IMR-90 (cell line): ENCODE results near the gene CFAP161. TPM values are rescaled to one million over a fixed set of nuclear protein-coding genes. Genes with fewer than 3 reads are reported as not detected.

Experiments used
- ATAC-seq: fragments of 200-7000 bp; cut with Tn5 transposase; 2 replicates; pipeline ENCODE4 v1.9.1; 2020; ENCODE audit warnings: low read depth, mild to moderate bottlenecking, moderate library complexity
- BruUV-seq: library from RNA; stranded (reverse); fragments of 400-500 nt; replicated peaks from 2 replicates; lab custom pipeline; 2021; lab: Mats Ljungman, UMichigan
- CTCF ChIA-PET: fragments of 300-600 bp; formaldehyde crosslinking; extraction: SDS; loops from one replicate; lab custom pipeline; 2021; ENCODE audit warnings: antibody characterized with exemption; lab: Yijun Ruan, JAX
- POLR2A ChIA-PET: fragments of 300-600 bp; sonication (Branson Sonifier 250); formaldehyde crosslinking; loops from one replicate; lab custom pipeline; 2022; ENCODE audit warnings: antibody characterized with exemption; ENCODE audit not compliant: unreplicated experiment; lab: Charles Lee
- DNase-seq: peaks from one replicate; pipeline ENCODE4 v3.0.0; 2013
- H2AFZ ChIP-seq: replicated peaks from 2 replicates; pipeline ENCODE3; 2013; ENCODE audit warnings: low read length, mild to moderate bottlenecking; ENCODE audit not compliant: poor library complexity
- H2AK5ac ChIP-seq: 2 replicates; pipeline ENCODE4 v1.6.1; 2013; ENCODE audit warnings: low read depth, low read length, inconsistent platforms
- H2AK9ac ChIP-seq: replicated peaks from 2 replicates; pipeline ENCODE3; 2013; ENCODE audit warnings: mild to moderate bottlenecking, low read depth, low read length, moderate library complexity; ENCODE audit not compliant: poor library complexity
- H2BK120ac ChIP-seq: 2 replicates; pipeline ENCODE4 v1.6.1; 2013; ENCODE audit warnings: low read depth, low read length, inconsistent platforms
- H2BK15ac ChIP-seq: 3 replicates; pipeline ENCODE4 v1.6.1; 2013; ENCODE audit warnings: low read depth, low read length, inconsistent platforms
- H2BK20ac ChIP-seq: 2 replicates; pipeline ENCODE4 v1.6.1; 2013; ENCODE audit warnings: low read depth, mild to moderate bottlenecking, inconsistent platforms, low read length, moderate library complexity
- H2BK5ac ChIP-seq: 2 replicates; pipeline ENCODE4 v1.6.1; 2013; ENCODE audit warnings: mild to moderate bottlenecking, low read depth, low read length, inconsistent platforms; ENCODE audit not compliant: poor library complexity, severe bottlenecking
- H3K14ac ChIP-seq: replicated peaks from 2 replicates; pipeline ENCODE4 v1.6.1; 2013; ENCODE audit warnings: low read depth, low read length, inconsistent platforms
- H3K18ac ChIP-seq: 2 replicates; pipeline ENCODE4 v1.6.1; 2013; ENCODE audit warnings: low read depth, low read length, control low read depth
- H3K23ac ChIP-seq: 2 replicates; pipeline ENCODE4 v1.6.1; 2013; ENCODE audit warnings: low read depth, low read length, inconsistent platforms
- H3K27ac ChIP-seq: 2 replicates; pipeline ENCODE4 v1.5.1; 2013; ENCODE audit warnings: mild to moderate bottlenecking, control low read depth, low read length; ENCODE audit not compliant: insufficient read depth
- H3K27me3 ChIP-seq: 2 replicates; pipeline ENCODE4 v1.6.1; 2013; ENCODE audit warnings: low read length; ENCODE audit not compliant: control insufficient read depth, insufficient read depth
- H3K36me3 ChIP-seq: 2 replicates; pipeline ENCODE4 v1.6.1; 2013; ENCODE audit warnings: low read length, mixed read lengths; ENCODE audit not compliant: control insufficient read depth, insufficient read depth
- H3K4ac ChIP-seq: 2 replicates; pipeline ENCODE4 v1.6.1; 2013; ENCODE audit warnings: low read depth, low read length, inconsistent platforms
- H3K4me1 ChIP-seq: 2 replicates; pipeline ENCODE4 v1.6.1; 2013; ENCODE audit warnings: low read length, mixed read lengths; ENCODE audit not compliant: control insufficient read depth, insufficient read depth
- H3K4me2 ChIP-seq: 2 replicates; pipeline ENCODE4 v1.6.1; 2013; ENCODE audit warnings: low read depth, mild to moderate bottlenecking, control low read depth, low read length, moderate library complexity
- H3K4me3 ChIP-seq: 2 replicates; pipeline ENCODE4 v1.5.1; 2013; ENCODE audit warnings: low read depth, mild to moderate bottlenecking, control low read depth, low read length, moderate library complexity; ENCODE audit not compliant: insufficient read depth
- H3K56ac ChIP-seq: 2 replicates; pipeline ENCODE4 v1.6.1; 2013; ENCODE audit warnings: low read length, inconsistent platforms; ENCODE audit not compliant: insufficient read depth; ENCODE audit errors: extremely low read depth
- H3K79me1 ChIP-seq, 2 experiments: 2 replicates each; pipeline ENCODE4 v1.6.1; 2013; ENCODE audit warnings: low read length in 2 of 2, inconsistent platforms in 1 of 2, low read depth in 1 of 2
- H3K9ac ChIP-seq: 2 replicates; pipeline ENCODE4 v1.6.1; 2013; ENCODE audit warnings: low read depth, low read length, control low read depth
- H3K9me1 ChIP-seq: 2 replicates; pipeline ENCODE4 v1.6.1; 2013; ENCODE audit warnings: low read length, inconsistent platforms; ENCODE audit not compliant: insufficient read depth
- H3K9me3 ChIP-seq: 2 replicates; pipeline ENCODE4 v1.6.1; 2013; ENCODE audit warnings: low read length; ENCODE audit not compliant: control insufficient read depth, insufficient read depth
- H4K20me1 ChIP-seq: 2 replicates; pipeline ENCODE4 v1.6.1; 2013; ENCODE audit warnings: low read length, inconsistent platforms; ENCODE audit not compliant: insufficient read depth
- H4K5ac ChIP-seq: 2 replicates; pipeline ENCODE4 v1.6.1; 2013; ENCODE audit warnings: mild to moderate bottlenecking, low read depth, low read length, control low read depth
- H4K8ac ChIP-seq, 2 experiments: 2 replicates each; pipeline ENCODE4 v1.6.1; 2013; ENCODE audit warnings: low read depth in 2 of 2, low read length in 2 of 2, control low read depth in 1 of 2, inconsistent platforms in 1 of 2
- H4K91ac ChIP-seq: 2 replicates; pipeline ENCODE4 v1.6.1; 2013; ENCODE audit warnings: low read depth, low read length, inconsistent platforms; ENCODE audit not compliant: insufficient read depth
- BHLHE40 ChIP-seq: fragments of 150-350 bp; IDR thresholded peaks from 2 replicates; pipeline ENCODE4 v1.6.1; 2016; ENCODE audit warnings: mild to moderate bottlenecking, low read depth, low read length
- ELK1 ChIP-seq: fragments of 150-350 bp; IDR thresholded peaks from 2 replicates; pipeline ENCODE4 v1.6.1; 2016; ENCODE audit warnings: low read depth, mild to moderate bottlenecking, low read length, moderate library complexity, borderline replicate concordance
- MAFK ChIP-seq: IDR thresholded peaks from 2 replicates; pipeline ENCODE4 v1.6.1; 2012; ENCODE audit warnings: low read depth, low read length, improper control_type of control experiment
- POLR2A ChIP-seq: IDR thresholded peaks from 2 replicates; pipeline ENCODE4 v1.6.1; 2012; ENCODE audit warnings: mild to moderate bottlenecking, low read depth, low read length
- RAD21 ChIP-seq: IDR thresholded peaks from 2 replicates; pipeline ENCODE4 v1.6.1; 2012; ENCODE audit warnings: low read length, improper control_type of control experiment
- RFX5 ChIP-seq: IDR thresholded peaks from 2 replicates; pipeline ENCODE4 v1.8.0; 2012; ENCODE audit warnings: low read depth, mild to moderate bottlenecking, low read length, moderate library complexity
- WGBS, 2 experiments: methylation state at CpG; one replicate each; pipeline versions ENCODE4 v1.1.5 to v1.1.7; 2013; ENCODE audit warnings: missing lambda C conversion rate in 2 of 2; ENCODE audit not compliant: insufficient read length in 1 of 2; ENCODE audit errors: extremely low coverage in 2 of 2; 5-methylcytosine and 5-hydroxymethylcytosine counted together
- dilution Hi-C: fragments of 300-500 bp; cut with HindIII; formaldehyde crosslinking; loops from one replicate; pipeline ENCODE4 v1.14.3; 2018; ENCODE audit warnings: low sequenced_read_pairs; ENCODE audit not compliant: unreplicated experiment
- in situ Hi-C: fragments of 300-500 bp; cut with MboI; formaldehyde crosslinking; loops from 3 replicates; pipeline ENCODE4 v1.14.3; 2019; ENCODE audit warnings: low sequenced_read_pairs, inconsistent platforms, mixed read lengths
- intact Hi-C: fragments of 100-400 bp; cut with micrococcal nuclease; formaldehyde crosslinking; loops from 2 replicates; pipeline ENCODE4 v1.10.0; 2022
- polyA plus RNA-seq, 3 experiments: library from polyadenylated mRNA; depleted of rRNA; stranded (reverse); fragments of >200 nt; gene quantifications; 2 replicates each; pipeline ENCODE4 v1.2.3, GENCODE V29; 2012; ENCODE audit warnings: low replicate concordance in 1 of 3
- total RNA-seq: library from RNA; depleted of rRNA; stranded (reverse); fragments of >200 nt; gene quantifications from 2 replicates; pipeline ENCODE4 v1.2.3, GENCODE V29; 2012

CFAP161 gene
- total and polyA plus RNA-seq, 2 of the 4 experiments (the other 2 are of a cell fraction): not detected

GRCh38 chr15:81181220-81181619 lies 47.1 kb downstream of the CFAP161 start:
- peak overlapping the region; percentile 95 for H2BK120ac ChIP-seq
- H3K27me3 ChIP-seq: no peaks in the 10 kb centered on the region
- H3K9ac ChIP-seq: no peak overlapping the region
- no peak overlapping the region for H3K4me2 ChIP-seq
- WGBS, 2 experiments: 80% methylated on average over 2 of the region's 3 CpGs; no CpG with 5 or more reads in 1 of the 2 experiments
- no peak overlapping the region for H3K4me3 ChIP-seq
- no peak for DNase-seq
- dilution Hi-C loops: no loop called here
- H3K79me1 ChIP-seq: peaks cover 0 to 19% of the 10 kb centered on the region in 2 experiments; a peak in 2 of 4 replicates
- ChIA-PET CTCF (no interaction called here), POLR2A (no interaction called here)
- peak overlapping the region; percentile 92 for H3K4ac ChIP-seq
- intact Hi-C loops: no loop called here
- 0 out of 2 replicates have a peak overlapping the region, but pooled peaks have one; percentile 38 for H2BK20ac ChIP-seq
- H3K27ac ChIP-seq: peak overlapping the region; percentile 23; the same call in 1 of the 2 replicates
- ATAC-seq: no peak
- BruUV-seq: no TSS peak
- peaks cover 25% of the 10 kb centered on the region for H3K4me1 ChIP-seq
- H3K18ac ChIP-seq: no peak overlapping the region
- no peaks in the 10 kb centered on the region for H3K36me3 ChIP-seq
- no peaks in the 10 kb centered on the region for H3K9me3 ChIP-seq
- in situ Hi-C loops: no loop called here
- H4K5ac ChIP-seq: peak overlapping the region; percentile 15; the same call in 1 of the 2 replicates
- H4K20me1 ChIP-seq: no peaks in the 10 kb centered on the region
- H3K23ac ChIP-seq: no peak overlapping the region
- H3K9me1 ChIP-seq: peaks cover 9% of the 10 kb centered on the region; the same call in 1 of the 2 replicates
- H2AFZ ChIP-seq: no peak overlapping the region
- no peak overlapping the region for H4K91ac ChIP-seq
- no peak overlapping the region for H2BK5ac ChIP-seq
- H3K56ac ChIP-seq: no peak overlapping the region
- H2BK15ac ChIP-seq: peak overlapping the region; percentile 63; the same call in 1 of the 3 replicates
- no peak for TF ChIP-seq RAD21
- TF ChIP-seq MAFK: no peak
- TF ChIP-seq POLR2A: no peak
- no peak for TF ChIP-seq RFX5
- no peak for TF ChIP-seq ELK1
- no peak for TF ChIP-seq BHLHE40
- H2AK5ac ChIP-seq: peak overlapping the region; percentile 38
- no peak overlapping the region; a peak in 1 of 4 replicates for H4K8ac ChIP-seq
- H3K14ac ChIP-seq: no peak overlapping the region
- H2AK9ac ChIP-seq: no peak overlapping the region
